IPS-20b (cell line): ENCODE data around the gene SULT1C3.
"Not testable (repeated sequence)": the region's sequence is repeated elsewhere in the genome, so short reads cannot be mapped to it uniquely, and the experiment has no call there.

Experiments used
- H3K27ac ChIP-seq: one replicate; pipeline ENCODE4 v1.5.1; 2013; ENCODE audit warnings: low read length
- H3K27me3 ChIP-seq: 2 replicates; pipeline ENCODE4 v1.6.1; 2013; ENCODE audit warnings: mild to moderate bottlenecking, low read length, inconsistent platforms; ENCODE audit not compliant: insufficient read depth
- H3K36me3 ChIP-seq: 2 replicates; pipeline ENCODE4 v1.6.1; 2013; ENCODE audit warnings: low read depth, mild to moderate bottlenecking, inconsistent platforms, low read length, moderate library complexity; ENCODE audit not compliant: insufficient read depth
- H3K4me1 ChIP-seq: 2 replicates; pipeline ENCODE4 v1.6.1; 2013; ENCODE audit warnings: mild to moderate bottlenecking, control low read depth, inconsistent platforms, low read length, moderate library complexity; ENCODE audit not compliant: insufficient read depth
- H3K4me3 ChIP-seq: 2 replicates; pipeline ENCODE4 v1.5.1; 2013; ENCODE audit warnings: mild to moderate bottlenecking, low read length, inconsistent platforms
- H3K9ac ChIP-seq: 2 replicates; pipeline ENCODE4 v1.6.1; 2013; ENCODE audit warnings: low read depth, mild to moderate bottlenecking, inconsistent platforms, low read length, moderate library complexity
- H3K9me3 ChIP-seq: 2 replicates; pipeline ENCODE4 v1.6.1; 2013; ENCODE audit warnings: mild to moderate bottlenecking, low read depth, low read length, inconsistent platforms; ENCODE audit not compliant: insufficient read depth

The SULT1C3 gene

DNA sequence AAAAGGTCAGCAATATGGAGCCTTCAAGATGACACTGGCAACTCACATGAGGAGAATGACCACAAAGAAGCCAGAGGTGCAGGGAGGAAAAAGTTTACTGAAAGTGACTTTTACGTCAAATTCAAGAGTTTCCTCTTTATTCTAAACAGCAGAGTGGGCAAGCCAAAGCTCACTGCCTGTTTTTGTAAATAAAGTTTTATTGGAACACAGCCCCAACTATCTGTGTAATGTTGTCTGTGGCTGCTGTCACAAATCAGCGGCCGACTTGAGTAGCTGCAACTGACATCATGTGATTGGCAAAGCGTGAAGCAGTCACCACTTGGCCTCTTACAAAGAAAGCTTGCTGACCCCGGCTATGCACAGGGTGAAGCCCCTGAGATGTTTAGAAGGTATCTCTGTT lies 39.7 kb downstream of the SULT1C3 start:
- no peak overlapping the region for H3K27ac ChIP-seq
- no peaks in the 10 kb centered on the region for H3K9me3 ChIP-seq
- H3K36me3 ChIP-seq: no peaks in the 10 kb centered on the region
- H3K27me3 ChIP-seq: no peaks in the 10 kb centered on the region
- H3K4me3 ChIP-seq: no peak overlapping the region
- no peaks in the 10 kb centered on the region for H3K4me1 ChIP-seq
- H3K9ac ChIP-seq: no peak overlapping the region

DNA sequence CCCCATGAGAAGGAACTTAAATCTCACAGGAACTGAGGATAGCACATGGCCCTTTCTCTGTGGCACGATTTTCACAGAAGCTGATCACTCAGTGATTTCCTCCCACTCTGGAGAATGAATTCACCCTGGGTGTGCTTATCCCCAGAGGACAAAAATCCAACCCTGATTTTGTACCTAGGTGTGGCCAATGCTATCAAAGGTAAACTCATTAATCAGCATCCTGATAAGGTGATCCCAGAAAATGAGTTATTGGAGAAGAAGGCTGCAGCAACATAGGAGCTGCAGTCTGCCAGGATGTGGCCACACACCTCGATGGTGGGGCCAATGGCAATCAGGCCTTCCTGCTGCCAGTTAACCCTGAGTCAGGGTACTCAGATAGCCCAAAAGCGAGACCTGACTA lies 40.7 kb downstream of the SULT1C3 start:
- no peaks in the 10 kb centered on the region for H3K9me3 ChIP-seq
- no peak overlapping the region for H3K27ac ChIP-seq
- no peaks in the 10 kb centered on the region for H3K36me3 ChIP-seq
- H3K4me3 ChIP-seq: no peak overlapping the region
- H3K4me1 ChIP-seq: no peaks in the 10 kb centered on the region
- H3K9ac ChIP-seq: no peak overlapping the region
- H3K27me3 ChIP-seq: no peaks in the 10 kb centered on the region

DNA sequence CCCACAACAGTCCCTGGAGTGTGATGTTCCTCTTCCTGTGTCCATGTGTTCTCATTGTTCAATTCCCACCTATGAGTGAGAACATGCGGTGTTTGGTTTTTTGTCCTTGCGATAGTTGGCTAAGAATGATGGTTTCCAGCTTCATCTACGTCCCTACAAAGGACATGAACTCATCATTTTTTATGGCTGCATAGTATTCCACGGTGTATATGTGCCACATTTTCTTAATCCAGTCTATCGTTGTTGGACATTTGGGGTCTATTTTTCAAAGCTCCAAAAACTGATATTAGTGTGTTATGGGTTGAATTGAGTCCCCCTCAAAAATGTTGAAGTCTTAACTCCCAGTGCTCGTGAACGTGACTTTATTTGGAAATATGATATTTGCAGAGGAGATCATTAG lies 44.8 kb downstream of the SULT1C3 start:
- H3K9me3 ChIP-seq, H3K27me3 ChIP-seq, H3K4me3 ChIP-seq, H3K36me3 ChIP-seq, H3K27ac ChIP-seq, H3K9ac ChIP-seq: not testable (repeated sequence)
- peaks cover 14% of the 10 kb centered on the region; the same call in 1 of the 2 replicates for H3K4me1 ChIP-seq

DNA sequence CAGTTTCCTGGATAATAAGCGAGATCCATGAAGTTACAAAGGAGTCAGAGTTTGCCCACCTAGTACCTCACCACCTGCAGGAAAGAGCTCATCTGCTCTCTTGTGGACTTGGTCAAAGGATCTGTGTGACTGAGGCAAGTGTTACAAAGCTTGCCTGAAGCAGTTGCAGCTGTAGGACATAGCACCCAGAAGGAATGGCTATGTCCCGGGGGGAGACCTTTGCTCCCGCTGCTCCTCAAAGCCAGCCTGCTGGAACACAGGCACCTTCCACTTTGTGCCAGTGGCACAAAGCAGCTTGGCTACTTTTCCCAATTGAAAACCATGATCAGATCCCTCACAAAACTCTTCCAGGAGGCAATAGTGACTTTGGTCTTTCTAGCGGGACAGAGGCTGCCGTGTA lies 45.8 kb downstream of the SULT1C3 start:
- H3K4me1 ChIP-seq: peaks cover 14% of the 10 kb centered on the region; the same call in 1 of the 2 replicates
- H3K36me3 ChIP-seq: no peaks in the 10 kb centered on the region

DNA sequence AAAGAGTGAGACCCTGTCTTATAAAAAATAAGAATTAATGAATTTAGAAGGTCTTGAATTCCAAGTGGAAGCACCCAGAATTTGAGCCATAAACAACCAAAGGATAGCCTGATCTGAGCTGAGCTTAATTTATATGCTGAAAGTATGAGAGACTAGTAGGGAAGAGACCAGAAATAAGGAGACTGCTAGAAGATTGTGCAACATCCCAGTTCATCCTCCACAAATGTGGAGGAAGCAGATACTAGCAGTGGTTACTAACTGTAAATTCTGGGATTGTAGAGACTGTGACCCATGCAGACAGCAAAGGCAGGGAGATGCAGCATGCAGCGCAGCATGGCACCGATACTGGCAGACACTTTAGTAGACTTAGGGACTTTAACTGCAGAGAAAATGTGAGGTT lies 47.4 kb downstream of the SULT1C3 start:
- H3K36me3 ChIP-seq: no peaks in the 10 kb centered on the region
- H3K4me3 ChIP-seq: no peak overlapping the region
- H3K9ac ChIP-seq: no peak overlapping the region
- H3K27ac ChIP-seq: no peak overlapping the region
- H3K27me3 ChIP-seq: no peaks in the 10 kb centered on the region
- H3K4me1 ChIP-seq: peaks cover 14% of the 10 kb centered on the region; the same call in 1 of the 2 replicates
- H3K9me3 ChIP-seq: no peaks in the 10 kb centered on the region

More for the DNA sequence above, 45.8 kb downstream of the SULT1C3 start:
- Histone ChIP-seq H3K9me3 (no peaks in the 10 kb centered on the region), H3K4me3 (no peak overlapping the region), H3K27me3 (no peaks in the 10 kb centered on the region), H3K9ac (no peak overlapping the region), H3K27ac (no peak overlapping the region)

DNA sequence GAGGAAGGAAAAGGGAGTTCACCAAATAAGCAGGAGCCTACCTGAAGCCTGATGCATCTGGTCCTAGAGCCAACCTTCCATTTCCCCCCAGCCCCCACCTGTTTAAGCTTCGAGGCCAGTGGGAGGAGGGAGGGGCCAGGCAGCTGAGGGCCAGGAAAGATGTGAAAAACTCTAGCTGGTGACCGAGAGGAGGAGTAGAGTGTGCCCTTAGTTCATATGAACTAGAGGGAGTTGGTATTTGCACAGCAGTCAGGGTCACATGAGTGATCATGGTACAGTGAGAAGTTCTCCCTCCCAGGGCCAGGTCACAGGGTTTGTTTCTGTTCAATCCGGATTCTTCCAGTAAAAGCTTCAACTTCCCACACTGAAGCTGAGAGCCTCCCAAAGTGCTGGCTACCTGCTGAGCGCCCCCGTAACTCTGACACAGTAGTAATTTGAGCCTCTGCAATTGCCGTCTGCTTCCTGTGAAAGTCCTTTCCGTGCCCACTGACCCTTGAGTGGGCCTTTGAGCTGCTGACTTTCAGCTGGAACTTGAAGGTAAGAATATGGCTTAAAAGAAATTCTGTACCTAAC lies 48.9 kb downstream of the SULT1C3 start, which contains the start of gene SULT1C2:
TSS of gene SULT1C2 (plus strand) at position 362 of the 573 bp plus-strand sequence. CDS start 4,773 bp downstream, outside the sequence.
- H3K9ac ChIP-seq: peak within 1 kb of the TSS; percentile 19; the same call in 1 of the 2 replicates
- H3K36me3 ChIP-seq: no peaks in the 10 kb centered on the region
- H3K4me1 ChIP-seq: peaks cover 14% of the 10 kb centered on the region; the same call in 1 of the 2 replicates
- peak within 1 kb of the TSS; percentile 48 for H3K4me3 ChIP-seq
- H3K27ac ChIP-seq: no peak within 1 kb of the TSS
- H3K9me3 ChIP-seq: no peaks in the 10 kb centered on the region
- no peaks in the 10 kb centered on the region for H3K27me3 ChIP-seq

DNA sequence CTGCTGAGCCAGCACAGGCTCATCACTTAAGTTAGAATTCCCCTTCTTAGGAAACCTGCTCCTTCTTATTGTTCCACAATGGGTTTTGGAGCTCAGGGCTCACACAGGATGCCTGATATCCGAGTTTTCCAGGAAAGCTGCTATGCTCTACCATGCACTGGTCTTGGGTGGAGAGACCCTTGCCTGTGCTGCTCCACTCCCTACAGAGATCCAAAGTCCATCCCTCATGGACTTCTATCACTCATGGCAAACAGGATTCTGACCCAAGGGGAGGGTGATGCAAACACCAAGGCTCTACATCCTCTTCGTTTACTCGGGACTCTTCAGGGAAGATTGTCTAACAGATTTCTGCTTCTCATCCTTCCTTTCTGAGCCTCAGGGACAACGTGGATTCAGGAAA lies 54.1 kb downstream of the SULT1C3 start:
- no peaks in the 10 kb centered on the region for H3K27me3 ChIP-seq
- H3K36me3 ChIP-seq: no peaks in the 10 kb centered on the region
- H3K9ac ChIP-seq: no peak overlapping the region
- peaks cover 6% of the 10 kb centered on the region; the same call in 1 of the 2 replicates for H3K4me1 ChIP-seq
- no peak overlapping the region for H3K4me3 ChIP-seq
- H3K9me3 ChIP-seq: no peaks in the 10 kb centered on the region
- no peak overlapping the region for H3K27ac ChIP-seq

DNA sequence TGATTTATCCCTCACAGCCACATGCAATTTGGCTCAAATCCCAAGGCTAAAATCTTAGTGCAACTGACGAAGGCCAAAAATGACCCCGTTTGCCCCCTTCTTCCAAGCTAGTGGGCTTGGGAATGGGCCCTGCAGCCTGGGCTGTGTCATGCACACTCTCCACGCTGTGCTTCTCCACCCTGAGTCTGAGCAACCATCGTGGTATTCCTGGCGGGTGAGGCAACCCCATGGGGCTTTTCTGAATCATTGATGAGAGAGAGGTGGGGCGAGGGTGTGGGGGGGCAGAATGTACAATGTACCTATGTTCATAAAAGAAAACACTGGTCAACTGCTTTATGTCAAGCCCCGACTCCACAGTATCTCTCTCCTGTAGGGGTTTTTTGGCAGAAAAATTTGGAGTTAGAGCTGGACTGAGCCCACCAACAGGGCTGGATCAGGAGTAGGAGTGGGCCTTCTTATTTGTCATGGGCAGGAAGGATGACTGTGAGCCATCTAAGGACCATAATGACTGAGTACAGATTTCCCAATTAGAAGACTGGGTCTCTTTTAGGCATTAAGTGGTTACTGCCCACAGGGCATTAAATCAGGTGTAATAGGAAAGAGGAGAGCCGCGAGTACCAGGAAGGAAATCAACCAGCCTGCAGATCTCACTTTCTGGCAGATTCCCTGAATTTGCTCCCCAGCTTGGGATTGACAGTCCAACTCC lies 57.8 kb downstream of the SULT1C3 start:
- H3K4me1 ChIP-seq: no peaks in the 10 kb centered on the region
- no peak overlapping the region for H3K27ac ChIP-seq
- H3K4me3 ChIP-seq: no peak overlapping the region
- no peaks in the 10 kb centered on the region for H3K27me3 ChIP-seq
- no peak overlapping the region for H3K9ac ChIP-seq
- no peaks in the 10 kb centered on the region for H3K36me3 ChIP-seq
- H3K9me3 ChIP-seq: no peaks in the 10 kb centered on the region

DNA sequence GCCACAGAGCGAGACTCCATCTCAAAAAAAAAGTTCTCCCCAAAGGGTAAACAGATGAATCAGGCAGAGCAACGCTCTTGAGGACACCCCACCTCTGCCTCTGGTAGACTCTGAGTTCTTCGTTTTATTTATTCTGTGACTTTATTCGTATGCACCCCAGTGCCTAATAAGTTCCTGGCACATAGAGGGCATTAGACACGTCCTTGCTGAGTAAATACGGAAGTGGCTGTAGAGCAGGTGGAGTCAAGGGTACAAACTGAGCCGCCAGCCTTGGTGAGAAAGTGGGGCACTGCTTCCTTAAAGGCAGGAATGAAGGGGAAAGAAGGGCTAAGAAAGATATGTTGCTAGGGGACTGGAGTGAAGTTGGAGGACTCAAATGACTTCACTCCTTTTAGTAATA lies 61.8 kb downstream of the SULT1C3 start:
- Histone ChIP-seq H3K4me3 (no peak overlapping the region), H3K27ac (no peak overlapping the region), H3K4me1 (no peaks in the 10 kb centered on the region)

DNA sequence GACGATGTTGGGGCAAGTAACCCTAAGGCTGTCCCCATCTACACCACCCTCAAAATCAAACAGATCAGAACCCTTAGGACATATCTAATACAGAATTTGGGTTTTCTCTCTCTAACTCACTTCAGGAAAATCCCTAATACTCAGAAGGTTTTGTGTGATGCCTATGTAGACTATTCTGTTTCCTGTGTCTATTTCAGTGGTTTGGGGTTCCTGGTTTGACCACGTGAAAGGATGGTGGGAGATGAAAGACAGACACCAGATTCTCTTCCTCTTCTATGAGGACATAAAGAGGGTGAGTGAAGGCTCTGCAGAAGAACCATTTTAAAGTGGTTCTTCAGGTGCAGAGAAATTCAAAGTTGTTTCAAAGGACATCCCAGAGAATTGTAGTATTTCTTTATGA lies 65.2 kb downstream of the SULT1C3 start:
- no peak overlapping the region for H3K9ac ChIP-seq
- no peak overlapping the region for H3K27ac ChIP-seq
- no peaks in the 10 kb centered on the region for H3K36me3 ChIP-seq
- no peaks in the 10 kb centered on the region for H3K9me3 ChIP-seq
- no peaks in the 10 kb centered on the region for H3K4me1 ChIP-seq
- no peaks in the 10 kb centered on the region for H3K27me3 ChIP-seq
- no peak overlapping the region for H3K4me3 ChIP-seq

More for the DNA sequence above, 61.8 kb downstream of the SULT1C3 start:
- no peaks in the 10 kb centered on the region for H3K9me3 ChIP-seq
- no peaks in the 10 kb centered on the region for H3K27me3 ChIP-seq
- no peaks in the 10 kb centered on the region for H3K36me3 ChIP-seq
- H3K9ac ChIP-seq: no peak overlapping the region

DNA sequence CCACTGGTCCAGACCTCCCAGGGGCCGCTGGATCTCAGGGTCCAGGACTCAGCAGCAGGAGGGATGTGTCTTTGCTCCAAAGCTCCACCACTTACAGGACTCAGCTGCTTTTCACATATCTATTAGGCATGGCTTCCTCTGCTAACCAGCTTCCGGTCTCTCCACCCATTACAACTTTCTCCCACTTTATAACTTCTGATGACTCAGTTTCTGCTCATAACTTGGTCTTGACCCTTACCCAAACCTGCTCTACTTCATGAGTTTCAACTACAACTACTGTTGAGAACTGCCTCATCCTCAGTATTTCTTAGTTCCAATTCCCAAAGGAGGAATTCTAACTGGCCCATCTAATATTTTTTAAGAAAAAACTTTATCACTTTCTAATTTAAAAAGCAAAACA lies 66.1 kb downstream of the SULT1C3 start:
- Histone ChIP-seq H3K27ac (no peak overlapping the region), H3K9ac (no peak overlapping the region)

DNA sequence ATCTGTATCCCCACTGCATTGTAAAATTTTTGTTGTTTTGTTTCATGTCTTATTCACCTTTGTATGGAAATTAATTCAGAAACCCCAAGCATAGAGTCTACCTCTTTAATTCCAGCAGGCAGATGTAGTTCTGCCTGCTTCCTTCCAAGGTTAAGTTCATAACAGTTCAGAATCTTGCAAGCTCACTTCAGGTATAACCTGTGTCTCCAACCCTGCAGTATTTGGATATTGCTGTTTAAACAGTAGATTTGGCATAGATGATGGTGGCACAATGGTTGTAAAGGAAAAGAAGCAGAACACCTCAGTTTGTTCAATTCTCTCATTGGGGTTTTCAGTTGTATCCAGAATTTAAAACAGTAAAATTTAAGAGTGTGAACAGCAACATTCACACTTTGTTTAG lies 70.1 kb downstream of the SULT1C3 start:
- Histone ChIP-seq H3K27ac (no peak overlapping the region), H3K4me3 (no peak overlapping the region), H3K4me1 (no peaks in the 10 kb centered on the region; the same call in 1 of the 2 replicates), H3K9me3 (no peaks in the 10 kb centered on the region), H3K36me3 (no peaks in the 10 kb centered on the region), H3K27me3 (no peaks in the 10 kb centered on the region), H3K9ac (no peak overlapping the region)

More for the DNA sequence above, 66.1 kb downstream of the SULT1C3 start:
- no peaks in the 10 kb centered on the region for H3K9me3 ChIP-seq
- H3K27me3 ChIP-seq: no peaks in the 10 kb centered on the region
- no peaks in the 10 kb centered on the region for H3K4me1 ChIP-seq
- no peaks in the 10 kb centered on the region for H3K36me3 ChIP-seq
- H3K4me3 ChIP-seq: no peak overlapping the region
